Liver (tissue), 9 donors: ENCODE data around the gene ASAP2. TPM values are rescaled to one million over a fixed set of nuclear protein-coding genes. Genes with fewer than 3 reads are reported as not detected.

Source experiments
- DNase-seq: peaks from one replicate; pipeline ENCODE4 v3.0.0-alpha.2; 2017; ENCODE audit warnings: low spot score
- H3K27ac ChIP-seq, 2 donors: one replicate each; pipeline ENCODE4 v1.7.0; 2013; ENCODE audit warnings: inconsistent platforms in 2 of 2, low read length in 2 of 2, control low read depth in 1 of 2, low read depth in 1 of 2, mild to moderate bottlenecking in 1 of 2
- H3K27me3 ChIP-seq, 4 donors: one replicate each; pipeline versions ENCODE4 v1.6.1 to v1.7.0; 2013; ENCODE audit warnings: low read length in 3 of 4, inconsistent platforms in 1 of 4, mild to moderate bottlenecking in 1 of 4, moderate library complexity in 1 of 4; ENCODE audit not compliant: control insufficient read depth in 4 of 4, insufficient read depth in 4 of 4
- H3K36me3 ChIP-seq, 4 donors: one replicate each; pipeline versions ENCODE4 v1.6.1 to v1.7.0; 2013; ENCODE audit warnings: low read length in 3 of 4, mild to moderate bottlenecking in 3 of 4, low read depth in 1 of 4, moderate library complexity in 1 of 4; ENCODE audit not compliant: control insufficient read depth in 4 of 4, insufficient read depth in 3 of 4
- H3K4me1 ChIP-seq, 4 donors: one replicate each; pipeline versions ENCODE4 v1.6.1 to v1.7.0; 2013; ENCODE audit warnings: low read length in 3 of 4, mild to moderate bottlenecking in 3 of 4, moderate library complexity in 1 of 4; ENCODE audit not compliant: control insufficient read depth in 4 of 4, insufficient read depth in 4 of 4
- H3K4me3 ChIP-seq, 3 donors: one replicate each; pipeline versions ENCODE4 v1.6.1 to v1.7.0; 2013; ENCODE audit warnings: low read length in 3 of 3, control low read depth in 1 of 3, low read depth in 1 of 3, mild to moderate bottlenecking in 1 of 3
- H3K9ac ChIP-seq, 2 donors: one replicate each; pipeline ENCODE4 v1.7.0; 2013; ENCODE audit warnings: low read length in 2 of 2, mild to moderate bottlenecking in 2 of 2, moderate library complexity in 2 of 2, control low read depth in 1 of 2, low read depth in 1 of 2
- H3K9me3 ChIP-seq, 4 donors: one replicate each; pipeline versions ENCODE4 v1.6.1 to v1.7.0; 2013; ENCODE audit warnings: low read length in 3 of 4; ENCODE audit not compliant: control insufficient read depth in 4 of 4
- CTCF ChIP-seq: fragments of 150-350 bp; IDR thresholded peaks from 2 replicates; pipeline ENCODE4 v1.5.1; 2017; ENCODE audit warnings: improper control_type of control experiment, low read depth, low read length; ENCODE audit not compliant: missing input control
- EGR1 ChIP-seq, 2 donors: IDR thresholded peaks; 2 replicates each; pipeline ENCODE4 v1.6.1; 2016 to 2018; ENCODE audit warnings: antibody characterized with exemption in 2 of 2, low read depth in 2 of 2
- FOXA1 ChIP-seq: IDR thresholded peaks from 2 replicates; pipeline ENCODE4 v1.6.1; 2016; ENCODE audit warnings: antibody characterized with exemption
- FOXA2 ChIP-seq: IDR thresholded peaks from 2 replicates; pipeline ENCODE4 v1.6.1; 2016; ENCODE audit warnings: antibody characterized with exemption
- GABPA ChIP-seq, 2 donors: IDR thresholded peaks in 1 of 2; conservative IDR thresholded peaks in 1 of 2; 2 replicates each; pipeline ENCODE4 v1.6.1; 2016; ENCODE audit warnings: antibody characterized with exemption in 2 of 2, mild to moderate bottlenecking in 1 of 2, moderate library complexity in 1 of 2
- HNF4G ChIP-seq: IDR thresholded peaks from 2 replicates; pipeline ENCODE4 v1.6.1; 2016; ENCODE audit warnings: antibody characterized with exemption
- JUND ChIP-seq, 2 donors: IDR thresholded peaks; 2 replicates each; pipeline ENCODE4 v1.6.1; 2016; ENCODE audit warnings: antibody characterized with exemption in 2 of 2
- MAX ChIP-seq: IDR thresholded peaks from 2 replicates; pipeline ENCODE4 v1.6.1; 2016; ENCODE audit warnings: antibody characterized with exemption
- RAD21 ChIP-seq, 2 donors: IDR thresholded peaks; 2 replicates each; pipeline ENCODE4 v1.6.1; 2016; ENCODE audit warnings: antibody characterized with exemption in 2 of 2, mild to moderate bottlenecking in 2 of 2
- REST ChIP-seq: IDR thresholded peaks from 2 replicates; pipeline ENCODE4 v1.6.1; 2016; ENCODE audit warnings: antibody characterized with exemption, mild to moderate bottlenecking
- RXRA ChIP-seq, 2 donors: IDR thresholded peaks; 2 replicates each; pipeline ENCODE4 v1.6.1; 2017 to 2018; ENCODE audit warnings: antibody characterized with exemption in 2 of 2, mild to moderate bottlenecking in 1 of 2
- TAF1 ChIP-seq: conservative IDR thresholded peaks from 2 replicates; pipeline ENCODE4 v1.6.1; 2016; ENCODE audit warnings: antibody characterized with exemption, mild to moderate bottlenecking
- WGBS: extraction: QIAGEN DNeasy Blood & Tissue Kit; methylation state at CpG from one replicate; pipeline ENCODE4 v1.1.7; 2013; 5-methylcytosine and 5-hydroxymethylcytosine counted together
- polyA plus RNA-seq, 2 donors: library from polyadenylated mRNA; stranded (reverse) in 1 of 2; unstranded in 1 of 2; fragments of 200-250 nt in 1 of 2; fragments of >200 nt in 1 of 2; fragmentation: Nextera tagmentation in 1 of 2; extraction: Ambion mirVana in 1 of 2; gene quantifications; one replicate each; pipeline versions ENCODE4 v1.2.1 to v1.2.3, GENCODE V29; 2013 to 2015
- total RNA-seq, 2 donors: library from RNA; depleted of rRNA; stranded (reverse); fragments of >200 nt; gene quantifications; one replicate each; pipeline ENCODE4 v1.2.3, GENCODE V29; 2014
- TF ChIP-seq, protein P1 (sequence below): IDR thresholded peaks from 2 replicates; pipeline ENCODE4 v1.6.1; 2016; ENCODE audit warnings: antibody characterized with exemption
- TF ChIP-seq, protein P2 (sequence below): IDR thresholded peaks from 2 replicates; pipeline ENCODE4 v1.6.1; 2016; ENCODE audit warnings: antibody characterized with exemption
- donor health status: healthy.
- donor health status: healthy.
- donor health status: healthy.
- donor health status: healthy.
- donor health status: healthy.

ASAP2 gene
- total and polyA plus RNA-seq, 4 donors, result 0.36 to 5.9 (median 2.6) TPM

DNA sequence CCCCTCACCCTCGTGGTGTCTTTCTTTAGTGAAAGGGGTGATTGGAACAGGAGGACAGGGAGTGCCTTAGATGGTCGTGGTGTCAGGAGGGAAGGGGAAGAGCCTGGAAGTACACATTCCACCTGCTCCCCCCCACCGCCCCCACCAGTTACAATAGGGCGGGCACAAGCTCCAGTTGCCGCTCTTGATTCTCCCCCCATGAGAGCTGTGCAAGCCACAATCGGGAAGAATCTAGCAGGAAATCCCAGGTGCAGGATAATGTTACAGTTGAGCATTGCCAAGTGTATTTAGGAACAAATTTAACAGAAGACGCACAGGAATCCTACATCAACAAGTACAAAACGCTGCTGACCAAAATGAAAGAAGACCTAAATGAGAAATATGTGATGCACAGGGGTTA is 73.6 kb downstream of the ASAP2 start:
- TF ChIP-seq, protein P1, sequence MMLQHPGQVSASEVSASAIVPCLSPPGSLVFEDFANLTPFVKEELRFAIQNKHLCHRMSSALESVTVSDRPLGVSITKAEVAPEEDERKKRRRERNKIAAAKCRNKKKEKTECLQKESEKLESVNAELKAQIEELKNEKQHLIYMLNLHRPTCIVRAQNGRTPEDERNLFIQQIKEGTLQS, result no peak
- TF ChIP-seq, protein P2, sequence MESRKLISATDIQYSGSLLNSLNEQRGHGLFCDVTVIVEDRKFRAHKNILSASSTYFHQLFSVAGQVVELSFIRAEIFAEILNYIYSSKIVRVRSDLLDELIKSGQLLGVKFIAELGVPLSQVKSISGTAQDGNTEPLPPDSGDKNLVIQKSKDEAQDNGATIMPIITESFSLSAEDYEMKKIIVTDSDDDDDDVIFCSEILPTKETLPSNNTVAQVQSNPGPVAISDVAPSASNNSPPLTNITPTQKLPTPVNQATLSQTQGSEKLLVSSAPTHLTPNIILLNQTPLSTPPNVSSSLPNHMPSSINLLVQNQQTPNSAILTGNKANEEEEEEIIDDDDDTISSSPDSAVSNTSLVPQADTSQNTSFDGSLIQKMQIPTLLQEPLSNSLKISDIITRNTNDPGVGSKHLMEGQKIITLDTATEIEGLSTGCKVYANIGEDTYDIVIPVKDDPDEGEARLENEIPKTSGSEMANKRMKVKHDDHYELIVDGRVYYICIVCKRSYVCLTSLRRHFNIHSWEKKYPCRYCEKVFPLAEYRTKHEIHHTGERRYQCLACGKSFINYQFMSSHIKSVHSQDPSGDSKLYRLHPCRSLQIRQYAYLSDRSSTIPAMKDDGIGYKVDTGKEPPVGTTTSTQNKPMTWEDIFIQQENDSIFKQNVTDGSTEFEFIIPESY, result no peak
- TF ChIP-seq JUND (IDR thresholded peaks at IDR 0.05) (no peak), GABPA (IDR thresholded peaks at IDR 0.05 in 1 of 2, conservative IDR thresholded peaks at IDR 0.05 in 1 of 2) (no peak), TAF1 (no peak), HNF4G (no peak)
- no peak overlapping the region for H3K4me3 ChIP-seq
- no peak for DNase-seq
- no peak overlapping the region for H3K9ac ChIP-seq
- peaks cover 0 to 3% (median 3%) of the 10 kb centered on the region in 4 donors for H3K4me1 ChIP-seq
- H3K9me3 ChIP-seq, result no peaks in the 10 kb centered on the region
- no peak overlapping the region for H3K27ac ChIP-seq
- no peaks in the 10 kb centered on the region for H3K27me3 ChIP-seq
- 78% methylated on average over 8 of the region's 8 CpGs for WGBS
- H3K36me3 ChIP-seq, result no peaks in the 10 kb centered on the region

DNA sequence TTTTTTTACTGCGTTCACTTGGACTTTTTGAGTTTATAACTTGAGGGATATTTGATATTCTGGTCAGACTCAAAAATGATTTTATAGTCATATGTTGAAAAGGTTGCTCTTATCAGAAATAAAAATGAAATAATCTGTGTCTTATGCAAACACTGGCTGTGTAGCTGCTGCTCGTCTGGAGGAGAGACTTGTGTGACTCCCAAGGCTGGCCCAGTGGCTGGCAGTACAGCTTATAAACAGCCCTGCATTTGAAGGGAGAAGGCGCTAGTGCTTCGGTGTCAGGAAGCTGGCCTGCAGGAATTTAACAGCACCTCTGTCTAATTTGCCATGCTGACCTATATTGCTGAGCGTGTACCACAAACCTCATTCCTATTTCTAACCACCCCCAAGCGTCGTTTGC is 74.5 kb downstream of the ASAP2 start:
- Histone ChIP-seq H3K27me3 (no peaks in the 10 kb centered on the region), H3K4me1 (no peaks in the 10 kb centered on the region), H3K4me3 (no peak overlapping the region), H3K9ac (no peak overlapping the region), H3K36me3 (no peaks in the 10 kb centered on the region), H3K27ac (no peak overlapping the region), H3K9me3 (no peaks in the 10 kb centered on the region)
- no peak for DNase-seq
- WGBS, result 91% methylated on average over 7 of the region's 7 CpGs
- no peak for TF ChIP-seq EGR1 (IDR thresholded peaks at IDR 0.05; ENCODE audit: low read depth in 2 of 2)
- no peak for TF ChIP-seq JUND (IDR thresholded peaks at IDR 0.05)
- no peak for TF ChIP-seq REST
- TF ChIP-seq RAD21 (IDR thresholded peaks at IDR 0.05), result no peak
- no peak for TF ChIP-seq FOXA1
- no peak for TF ChIP-seq GABPA (IDR thresholded peaks at IDR 0.05 in 1 of 2, conservative IDR thresholded peaks at IDR 0.05 in 1 of 2)
- no peak for TF ChIP-seq TAF1
- TF ChIP-seq RXRA (IDR thresholded peaks at IDR 0.05), result no peak
- no peak for TF ChIP-seq MAX
- no peak for TF ChIP-seq FOXA2
- no peak for TF ChIP-seq CTCF
